Measurements from ENCODE around the gene MINAR1.

Gene MINAR1

DNA sequence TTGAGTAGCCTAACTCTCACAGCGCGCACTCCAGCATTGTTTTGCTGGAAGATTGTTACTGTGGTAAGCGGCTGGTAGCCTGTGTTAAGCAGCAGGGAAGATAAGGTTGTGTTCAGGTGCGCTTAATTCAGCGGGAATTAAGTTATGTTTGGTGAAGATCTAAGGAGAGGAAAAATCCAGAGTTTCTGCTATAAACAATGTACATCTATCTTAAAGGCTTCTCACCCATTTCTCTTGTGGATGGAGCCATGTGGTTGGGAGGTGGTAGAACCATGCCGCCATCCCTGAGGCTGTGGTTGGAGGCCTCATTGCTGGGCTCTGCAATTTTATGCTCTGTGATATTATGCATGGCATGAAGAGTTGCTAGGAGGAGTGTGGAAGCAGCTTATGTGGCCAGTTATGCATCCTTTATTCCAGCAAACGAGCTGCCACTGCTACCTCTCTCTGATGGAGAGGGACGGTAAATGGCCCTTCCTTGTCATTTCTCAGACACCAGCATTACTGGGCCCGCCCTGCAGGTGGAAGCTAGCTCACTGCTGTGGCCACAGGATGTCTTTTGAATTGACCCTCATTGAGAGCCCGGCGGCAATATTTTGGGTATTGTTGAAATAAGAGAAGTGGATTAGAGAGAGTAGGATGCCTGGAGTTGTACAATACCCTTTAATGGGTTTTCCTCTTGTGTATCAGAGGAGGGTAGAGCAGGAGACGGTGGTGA, 1.3 kb downstream of the MINAR1 start:
- DNase-seq = no peak

DNA sequence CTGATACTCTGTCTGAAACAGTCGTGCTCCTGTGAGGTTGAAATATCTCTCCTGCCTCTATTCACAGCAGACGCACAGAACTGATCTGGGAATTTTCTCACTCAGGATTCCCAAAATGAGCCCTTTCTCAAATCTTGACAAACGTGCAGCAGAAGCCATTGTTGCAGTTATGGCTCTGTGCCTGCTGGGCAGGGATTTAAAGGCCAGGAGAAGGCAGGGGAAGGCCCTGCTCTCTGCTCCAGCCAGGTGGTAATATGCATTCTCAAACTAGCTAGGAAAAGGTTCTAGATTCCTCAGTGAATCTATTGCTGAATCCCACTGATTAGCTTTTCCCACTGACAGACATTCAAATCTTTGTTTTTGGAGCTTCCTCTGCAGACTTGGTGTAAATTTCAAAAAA, 2.2 kb downstream of the MINAR1 start:
- no peak for DNase-seq

- DNase-seq = no peak
Observed at GRCh38 chr15:79436037-79436780, 4.1 kb downstream of the MINAR1 start.

- DNase-seq = no peak
Observed at GRCh38 chr15:79437275-79438000, 5.3 kb downstream of the MINAR1 start.

DNA sequence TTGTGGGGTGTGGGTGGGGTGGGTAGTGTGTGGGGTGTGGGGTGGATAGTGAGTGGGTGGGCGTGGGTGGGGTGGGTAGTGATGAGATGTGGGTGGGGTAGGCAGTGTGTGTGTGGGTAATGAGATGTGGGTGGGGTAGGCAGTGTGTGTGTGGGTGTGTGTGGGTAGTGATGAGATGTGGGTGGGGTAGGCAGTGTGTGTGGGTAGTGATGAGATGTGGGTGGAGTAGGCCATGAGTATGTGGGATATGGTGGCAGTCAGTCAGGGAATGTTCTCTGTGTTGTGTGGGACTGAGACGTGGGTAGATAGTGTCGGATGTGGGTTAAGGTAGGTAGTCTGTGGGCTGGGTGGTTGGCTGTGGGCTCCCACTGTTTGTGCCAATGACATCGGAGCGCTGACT, 7.1 kb downstream of the MINAR1 start:
- no peak for DNase-seq

GRCh38 chr15:79440355-79440908, 8.3 kb downstream of the MINAR1 start:
- DNase-seq = no peak

DNA sequence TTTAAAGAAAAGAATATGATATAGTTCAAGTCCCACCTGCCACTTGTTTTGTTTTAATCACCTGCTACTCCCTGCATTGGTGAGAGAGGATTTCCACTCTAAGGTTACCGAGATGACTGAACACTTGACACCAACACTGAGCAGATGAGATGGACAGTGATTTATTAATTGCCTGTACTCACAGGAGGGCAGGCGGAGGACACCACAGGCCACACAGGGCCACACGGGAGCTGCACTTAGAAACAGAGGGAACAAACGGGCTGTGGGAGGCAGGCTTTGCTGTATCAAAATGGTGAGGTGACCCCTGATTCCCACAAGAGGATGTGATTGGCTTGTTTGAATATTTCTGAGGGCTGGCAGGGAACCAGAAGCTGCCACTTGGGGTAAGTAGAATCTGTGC, 10.8 kb downstream of the MINAR1 start:
- DNase-seq = no peak

DNA sequence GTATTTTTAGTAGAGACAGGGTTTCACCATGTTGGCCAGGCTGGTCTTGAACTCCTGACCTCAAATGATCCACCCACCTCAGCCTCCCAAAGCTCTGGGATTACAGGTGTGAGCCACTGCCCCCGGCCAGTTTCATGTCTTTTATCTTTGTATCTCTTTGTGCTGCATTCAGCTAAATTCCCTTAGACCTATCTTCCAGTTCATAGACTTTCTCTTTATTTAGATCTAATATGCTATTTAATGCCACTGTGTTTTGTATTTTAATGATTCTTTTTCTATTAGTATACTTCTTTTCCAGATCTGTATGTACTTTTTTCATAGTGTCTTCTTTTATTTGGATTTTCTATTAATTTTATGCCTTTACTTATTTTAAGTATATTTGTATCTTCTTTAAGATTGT, 14.9 kb downstream of the MINAR1 start:
- no peak for DNase-seq

GRCh38 chr15:79450648-79451047, 18.5 kb downstream of the MINAR1 start:
- DNase-seq = no peak

DNA sequence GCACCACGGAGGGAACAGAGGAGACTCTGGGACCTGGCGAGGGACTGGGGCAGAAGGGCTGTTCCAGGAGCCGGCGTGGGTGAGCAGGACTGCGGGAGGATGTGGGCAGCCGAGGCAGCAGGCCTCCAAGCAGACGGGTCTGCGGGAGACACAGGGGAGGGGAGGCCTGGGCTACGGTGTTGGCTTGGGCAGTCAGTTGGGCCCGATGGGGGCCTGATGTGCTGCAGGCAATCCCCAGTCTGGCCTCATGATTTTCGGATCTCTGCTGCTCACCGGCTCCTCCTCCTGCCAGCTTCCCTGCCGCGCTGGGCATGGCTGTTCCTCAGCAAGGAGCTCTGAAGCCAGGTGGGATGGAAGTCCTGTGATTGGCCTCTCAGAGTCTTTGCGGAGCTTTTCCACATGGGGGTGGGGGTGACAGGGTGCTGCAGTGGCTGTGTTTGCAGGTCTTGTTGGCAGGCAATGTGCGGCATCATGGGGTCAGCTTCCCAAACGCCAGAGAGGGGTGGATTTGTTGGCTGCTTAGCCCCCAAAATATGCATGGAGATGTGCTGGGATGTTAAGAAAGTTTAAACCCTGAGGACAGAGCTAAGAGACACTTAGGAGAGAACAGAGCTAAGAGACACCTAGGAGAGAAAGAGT, 19.3 kb downstream of the MINAR1 start:
- DNase-seq = no peak

DNA sequence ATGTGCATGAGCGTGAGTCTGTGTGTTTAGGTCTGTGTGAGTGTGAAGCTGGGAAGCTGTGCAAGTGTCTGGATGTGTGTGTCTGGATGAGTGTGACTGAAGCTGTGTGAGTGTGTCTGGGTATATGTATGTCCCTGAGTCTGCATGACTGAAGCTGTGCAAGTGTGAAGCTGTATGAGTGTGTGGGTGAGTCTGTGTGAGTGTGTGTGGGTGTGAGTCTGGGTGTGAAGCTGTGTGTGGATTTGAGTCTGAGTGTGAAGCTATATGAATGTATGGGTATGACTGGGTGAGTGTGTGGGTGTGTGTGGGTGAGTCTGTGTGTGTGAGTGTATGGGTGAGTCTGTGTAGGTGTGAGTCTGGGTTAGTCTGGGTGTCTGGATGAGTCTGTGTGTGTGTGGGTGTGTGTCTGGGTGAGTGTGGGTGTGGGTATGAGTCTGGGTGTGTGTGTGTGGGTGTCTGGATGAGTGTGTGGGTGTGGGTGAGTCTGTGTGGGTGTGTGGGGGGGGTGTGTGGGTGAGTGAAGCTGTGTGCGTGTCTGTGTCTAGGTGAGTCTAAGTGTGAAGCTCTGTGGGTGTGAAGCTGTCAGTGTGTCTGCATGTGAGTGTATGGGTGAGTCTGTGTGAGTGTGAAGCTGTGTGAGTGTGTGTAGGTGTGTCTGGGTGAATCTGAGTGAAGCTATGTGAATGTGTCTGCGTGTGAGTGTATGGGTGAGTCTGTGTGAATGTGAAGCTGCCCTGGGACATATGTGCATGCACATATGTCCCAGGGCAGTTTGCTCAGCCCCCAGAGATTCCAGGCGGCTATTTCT, 20.3 kb downstream of the MINAR1 start:
- no peak for DNase-seq

DNA sequence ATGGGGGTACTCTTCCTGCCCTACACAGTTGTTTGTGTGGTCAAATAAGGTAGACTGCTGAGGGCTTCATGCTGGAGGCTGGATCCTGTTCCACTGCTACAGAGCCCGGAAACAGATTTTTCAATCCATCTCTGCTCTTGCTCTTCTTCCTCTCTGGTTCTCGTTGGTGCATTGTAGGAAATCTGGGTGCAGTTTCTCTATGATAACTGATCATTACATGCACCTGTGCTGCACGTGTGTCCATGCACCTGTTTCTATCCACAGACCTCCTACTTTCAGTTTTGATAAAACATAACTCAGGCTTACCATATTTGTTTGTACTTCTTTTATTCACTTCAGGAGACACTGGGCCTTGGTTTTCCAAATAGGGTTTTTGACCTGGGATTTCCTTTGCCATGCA, 21.3 kb downstream of the MINAR1 start:
- DNase-seq = no peak

GRCh38 chr15:79454063-79454462, 21.9 kb downstream of the MINAR1 start:
- no peak for DNase-seq

GRCh38 chr15:79455361-79455760, 23.2 kb downstream of the MINAR1 start:
- DNase-seq = no peak

GRCh38 chr15:79455943-79456342, 23.8 kb downstream of the MINAR1 start:
- no peak for DNase-seq

DNA sequence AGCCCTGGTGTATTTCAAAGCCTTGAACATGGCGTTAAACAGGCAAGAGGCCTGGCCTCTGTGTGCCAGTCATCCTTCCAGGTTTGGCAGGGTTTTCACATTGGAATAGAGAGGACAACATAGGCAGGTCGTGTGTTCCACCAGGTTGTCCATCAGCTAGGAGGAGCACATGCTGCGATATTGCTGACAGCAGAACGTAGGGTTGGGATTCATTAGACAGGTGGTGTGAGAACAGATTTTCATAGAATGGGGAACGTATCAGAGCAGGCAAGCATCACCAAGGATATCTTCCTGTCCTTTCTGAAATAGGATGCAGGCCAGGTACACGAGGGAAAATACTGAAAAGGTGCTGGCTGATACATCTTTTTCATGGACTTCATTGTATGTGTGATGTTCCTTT, 26.4 kb downstream of the MINAR1 start:
- no peak for DNase-seq

GRCh38 chr15:79459666-79460065, 27.5 kb downstream of the MINAR1 start:
- no peak for DNase-seq

DNA sequence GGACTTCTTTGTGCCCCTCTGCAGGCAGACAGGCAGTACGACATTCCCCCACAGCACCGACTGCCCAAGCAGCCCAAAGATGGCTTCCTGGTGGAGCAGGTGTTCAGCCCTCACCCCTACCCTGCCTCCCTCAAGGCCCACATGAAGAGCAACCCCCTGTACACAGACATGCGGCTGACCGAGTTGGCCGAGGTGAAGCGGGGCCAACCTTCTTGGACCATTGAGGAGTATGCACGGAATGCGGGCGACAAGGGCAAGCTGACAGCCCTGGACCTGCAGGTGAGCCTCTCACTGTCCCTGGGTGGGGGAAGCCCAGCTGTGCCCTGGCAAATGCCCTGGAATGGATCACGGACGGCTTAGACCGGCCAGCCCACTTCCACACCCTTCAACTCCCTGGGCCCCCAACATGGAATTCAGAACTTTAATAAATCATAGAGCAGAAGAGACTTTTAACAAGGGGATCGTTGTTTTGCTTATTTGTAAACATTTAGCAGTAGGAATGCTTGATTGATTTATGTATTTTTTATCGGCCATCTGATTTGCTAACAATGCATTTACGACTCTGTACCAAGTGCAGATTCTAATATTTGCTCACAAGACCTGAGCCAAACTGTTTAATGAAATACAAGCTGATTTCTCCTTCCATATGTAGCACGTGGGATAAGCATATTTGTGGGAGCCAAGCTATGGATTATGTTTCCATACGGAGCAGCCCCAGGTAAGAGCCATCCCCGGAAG, 31.1 kb downstream of the MINAR1 start:
- no peak for DNase-seq

GRCh38 chr15:79463781-79464270, 31.7 kb downstream of the MINAR1 start:
- DNase-seq = no peak

- DNase-seq = no peak
Observed at GRCh38 chr15:79466488-79466887, 34.4 kb downstream of the MINAR1 start.

GRCh38 chr15:79467865-79468586, 35.9 kb downstream of the MINAR1 start:
- DNase-seq = no peak

Measured in NCI-H1048 (cell line).